ENCODE results near the gene PITPNC1.

DNA sequence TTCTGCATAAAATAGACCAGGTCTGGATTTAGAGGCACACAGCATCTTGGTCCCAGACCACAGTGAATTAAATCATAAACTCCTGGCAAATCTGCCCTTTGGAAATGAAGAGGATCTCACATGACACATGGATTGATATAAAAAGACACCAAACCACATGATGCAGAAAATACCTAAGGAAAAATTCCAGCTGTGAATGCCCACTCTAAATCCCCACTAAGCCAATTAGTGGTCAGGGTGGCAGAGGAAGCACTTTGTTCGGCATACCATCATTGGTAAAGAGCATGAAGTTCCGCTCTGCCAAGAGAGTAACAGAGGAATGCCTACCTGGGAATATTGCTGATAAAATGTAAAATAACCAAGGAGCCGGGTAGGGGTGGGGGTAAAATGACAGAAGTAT, 308.3 kb downstream of the PITPNC1 start:
- no peak for TF ChIP-seq CHD2 (IDR thresholded peaks at IDR 0.05; ENCODE audit: low read length, partially characterized antibody)
- no peak for TF ChIP-seq CTCF (IDR thresholded peaks at IDR 0.05)
- no peak for TF ChIP-seq TEAD4 (IDR thresholded peaks at IDR 0.05; ENCODE audit: borderline replicate concordance, insufficient read depth)
- TF ChIP-seq TCF12 (IDR thresholded peaks at IDR 0.05), result no peak
- TF ChIP-seq EP300 (IDR thresholded peaks at IDR 0.05; ENCODE audit: borderline replicate concordance in 1 of 2, low read depth in 1 of 2, low read length in 1 of 2), result no peak
